SK-N-SH treated with all-trans-retinoic acid at 6 μM for 48 hours (cell line): Measurements from ENCODE around the gene DENND1A.

ENCODE experiments used
- BACH2 ChIP-seq: fragments of 250-450 bp; sonication (Bioruptor Pico); IDR thresholded peaks from 2 replicates; pipeline ENCODE4 v1.9.0; 2021; ENCODE audit warnings: mild to moderate bottlenecking, borderline replicate concordance
- GLIS3 ChIP-seq: fragments of 250-450 bp; sonication (Bioruptor Pico); IDR thresholded peaks from 2 replicates; pipeline ENCODE4 v1.5.0; 2020; ENCODE audit warnings: mild to moderate bottlenecking, moderate library complexity
- OSR1 ChIP-seq: fragments of 250-450 bp; sonication (Bioruptor Pico); IDR thresholded peaks from 2 replicates; pipeline ENCODE4 v1.8.0; 2022; ENCODE audit warnings: moderate library complexity, mild to moderate bottlenecking, inconsistent platforms
- TCF4 ChIP-seq: fragments of 250-450 bp; sonication (Bioruptor Pico); IDR thresholded peaks from 2 replicates; pipeline ENCODE4 v1.8.0; 2021; ENCODE audit warnings: mild to moderate bottlenecking, moderate library complexity, borderline replicate concordance
- ZFP3 ChIP-seq: fragments of 250-450 bp; sonication (Bioruptor Pico); IDR thresholded peaks from 2 replicates; pipeline ENCODE4 v1.5.0; 2020; ENCODE audit warnings: mild to moderate bottlenecking, moderate library complexity
- ZNF70 ChIP-seq: fragments of 450-650 bp; formaldehyde crosslinking; IDR thresholded peaks from 2 replicates; pipeline ENCODE4 v1.5.0; 2020; ENCODE audit warnings: mild to moderate bottlenecking, moderate library complexity
- TF ChIP-seq, protein P1 (sequence below): fragments of 250-450 bp; sonication (Bioruptor Pico); IDR thresholded peaks from 2 replicates; pipeline ENCODE4 v1.8.0; 2020; ENCODE audit warnings: mild to moderate bottlenecking, moderate library complexity, borderline replicate concordance
- TF ChIP-seq, protein P2 (sequence below): fragments of 250-450 bp; sonication (Bioruptor Pico); IDR thresholded peaks from 2 replicates; pipeline ENCODE4 v1.5.0; 2020; ENCODE audit warnings: mild to moderate bottlenecking, moderate library complexity

DNA sequence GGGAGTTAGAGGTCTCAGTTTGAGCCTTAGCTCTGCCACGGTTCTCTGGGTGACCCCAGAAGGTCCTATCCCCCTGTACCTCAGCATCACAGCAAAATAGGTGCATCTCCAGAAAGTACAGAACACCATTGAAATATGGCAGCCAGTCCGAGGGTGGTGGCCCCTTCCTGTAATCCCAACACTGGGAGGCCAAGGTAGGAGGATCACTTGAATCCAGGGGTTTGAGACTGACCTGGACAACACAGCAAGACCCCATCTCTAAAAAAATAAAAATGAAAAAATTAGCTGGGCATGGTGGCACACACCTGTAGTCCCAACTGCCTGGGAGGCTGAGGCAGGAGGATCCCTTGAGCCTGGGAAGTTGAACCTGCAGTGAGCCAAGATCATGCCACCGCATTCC lies 580.9 kb downstream of the DENND1A start:
- TF ChIP-seq GLIS3 (no peak), OSR1 (no peak), BACH2 (no peak), ZNF70 (no peak), TCF4 (CRISPR knock-in tag) (no peak), ZFP3 (CRISPR knock-in tag) (no peak)
- TF ChIP-seq, protein P1, sequence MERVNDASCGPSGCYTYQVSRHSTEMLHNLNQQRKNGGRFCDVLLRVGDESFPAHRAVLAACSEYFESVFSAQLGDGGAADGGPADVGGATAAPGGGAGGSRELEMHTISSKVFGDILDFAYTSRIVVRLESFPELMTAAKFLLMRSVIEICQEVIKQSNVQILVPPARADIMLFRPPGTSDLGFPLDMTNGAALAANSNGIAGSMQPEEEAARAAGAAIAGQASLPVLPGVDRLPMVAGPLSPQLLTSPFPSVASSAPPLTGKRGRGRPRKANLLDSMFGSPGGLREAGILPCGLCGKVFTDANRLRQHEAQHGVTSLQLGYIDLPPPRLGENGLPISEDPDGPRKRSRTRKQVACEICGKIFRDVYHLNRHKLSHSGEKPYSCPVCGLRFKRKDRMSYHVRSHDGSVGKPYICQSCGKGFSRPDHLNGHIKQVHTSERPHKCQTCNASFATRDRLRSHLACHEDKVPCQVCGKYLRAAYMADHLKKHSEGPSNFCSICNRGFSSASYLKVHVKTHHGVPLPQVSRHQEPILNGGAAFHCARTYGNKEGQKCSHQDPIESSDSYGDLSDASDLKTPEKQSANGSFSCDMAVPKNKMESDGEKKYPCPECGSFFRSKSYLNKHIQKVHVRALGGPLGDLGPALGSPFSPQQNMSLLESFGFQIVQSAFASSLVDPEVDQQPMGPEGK (CRISPR knock-in tag), result no peak
- TF ChIP-seq, protein P2, sequence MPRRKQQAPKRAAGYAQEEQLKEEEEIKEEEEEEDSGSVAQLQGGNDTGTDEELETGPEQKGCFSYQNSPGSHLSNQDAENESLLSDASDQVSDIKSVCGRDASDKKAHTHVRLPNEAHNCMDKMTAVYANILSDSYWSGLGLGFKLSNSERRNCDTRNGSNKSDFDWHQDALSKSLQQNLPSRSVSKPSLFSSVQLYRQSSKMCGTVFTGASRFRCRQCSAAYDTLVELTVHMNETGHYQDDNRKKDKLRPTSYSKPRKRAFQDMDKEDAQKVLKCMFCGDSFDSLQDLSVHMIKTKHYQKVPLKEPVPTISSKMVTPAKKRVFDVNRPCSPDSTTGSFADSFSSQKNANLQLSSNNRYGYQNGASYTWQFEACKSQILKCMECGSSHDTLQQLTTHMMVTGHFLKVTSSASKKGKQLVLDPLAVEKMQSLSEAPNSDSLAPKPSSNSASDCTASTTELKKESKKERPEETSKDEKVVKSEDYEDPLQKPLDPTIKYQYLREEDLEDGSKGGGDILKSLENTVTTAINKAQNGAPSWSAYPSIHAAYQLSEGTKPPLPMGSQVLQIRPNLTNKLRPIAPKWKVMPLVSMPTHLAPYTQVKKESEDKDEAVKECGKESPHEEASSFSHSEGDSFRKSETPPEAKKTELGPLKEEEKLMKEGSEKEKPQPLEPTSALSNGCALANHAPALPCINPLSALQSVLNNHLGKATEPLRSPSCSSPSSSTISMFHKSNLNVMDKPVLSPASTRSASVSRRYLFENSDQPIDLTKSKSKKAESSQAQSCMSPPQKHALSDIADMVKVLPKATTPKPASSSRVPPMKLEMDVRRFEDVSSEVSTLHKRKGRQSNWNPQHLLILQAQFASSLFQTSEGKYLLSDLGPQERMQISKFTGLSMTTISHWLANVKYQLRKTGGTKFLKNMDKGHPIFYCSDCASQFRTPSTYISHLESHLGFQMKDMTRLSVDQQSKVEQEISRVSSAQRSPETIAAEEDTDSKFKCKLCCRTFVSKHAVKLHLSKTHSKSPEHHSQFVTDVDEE, result no peak
